Measurements from ENCODE around the gene NEK6. TPM values are rescaled to one million over a fixed set of nuclear protein-coding genes. Genes with fewer than 3 reads are reported as not detected.

NEK6 gene
- total and polyA plus RNA-seq, 2 of the 8 experiments (the other 6 are each of a cell fraction or from before 2014, with no cell fraction given) = 17.7 to 19.7 TPM

DNA sequence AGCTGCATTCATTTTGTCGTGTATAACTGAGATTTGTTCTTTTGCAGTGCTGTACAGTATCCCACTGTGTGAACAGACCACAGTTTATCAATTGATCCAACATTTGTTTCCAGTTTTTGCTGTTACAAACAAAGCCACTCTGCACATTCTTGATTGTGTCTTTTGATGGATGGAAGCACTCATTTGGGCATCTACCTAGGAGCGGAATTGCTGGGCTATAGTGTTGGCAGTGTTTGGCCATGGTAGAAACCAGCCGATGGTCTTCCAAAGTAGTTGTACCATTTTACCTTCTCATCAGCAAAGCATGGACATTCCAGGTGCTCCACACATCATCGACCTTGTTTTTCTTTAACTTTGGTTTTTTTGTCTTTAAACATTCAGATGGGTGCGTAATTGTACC, 79.8 kb downstream of the NEK6 start:
- ChIA-PET POLR2A (ENCODE audit: partially characterized antibody) (interaction anchor here (1.0 kb wide), 1 partner anchor 10 kb away, joined by 3 read pairs; no protein-coding TSS in a partner anchor), CTCF (ENCODE audit: partially characterized antibody) (interaction anchor here (1.1 to 2.8 kb wide), 3 partner anchors 8 to 12 kb away, joined by 3 to 12 read pairs (median 5); no protein-coding TSS in a partner anchor)
- no peak overlapping the region for H4K5ac ChIP-seq (ENCODE audit: insufficient read length, low read depth, low read length)
- no peak overlapping the region for H4K8ac ChIP-seq (ENCODE audit: extremely low read depth, insufficient read depth, low read length)
- no peak overlapping the region for H3K27ac ChIP-seq (ENCODE audit: low read depth, low read length)
- no peak overlapping the region for H3K4ac ChIP-seq (replicated peaks; ENCODE audit: insufficient read length, low read depth, low read length)
- H2BK12ac ChIP-seq (ENCODE audit: low read depth, low read length) = no peak overlapping the region
- H3K4me2 ChIP-seq (ENCODE audit: insufficient read depth in 1 of 2, low read depth in 2 of 2, low read length in 2 of 2) = no peak overlapping the region
- no peak overlapping the region for H2BK5ac ChIP-seq (ENCODE audit: low read depth, low read length)
- H3K79me1 ChIP-seq (ENCODE audit: low read depth, low read length) = no peaks in the 10 kb centered on the region
- H2AFZ ChIP-seq (ENCODE audit: low read length) = no peak overlapping the region
- H4K91ac ChIP-seq (replicated peaks; ENCODE audit: insufficient read length, low read length) = no peak overlapping the region
- H3K27me3 ChIP-seq (replicated peaks in 1 of 4; ENCODE audit: control insufficient read depth in 3 of 4, extremely low read depth in 1 of 4, insufficient read depth in 3 of 4, low read length in 3 of 4) = no peaks in the 10 kb centered on the region
- H3K18ac ChIP-seq (ENCODE audit: extremely low read depth, low read length) = no peak overlapping the region
- H3K4me3 ChIP-seq (ENCODE audit: extremely low read depth in 1 of 4, insufficient read depth in 2 of 4, low read depth in 3 of 4, low read length in 4 of 4) = no peak overlapping the region
- DNase-seq (ENCODE audit: low read depth in 1 of 2, low spot score in 2 of 2) = no peak
- no peak overlapping the region for H3K56ac ChIP-seq (replicated peaks; ENCODE audit: insufficient read length, low read depth, low read length)
- H3K23me2 ChIP-seq (ENCODE audit: low read depth, low read length) = no peaks in the 10 kb centered on the region; the same call in 1 of the 2 replicates
- no peak overlapping the region for H2BK120ac ChIP-seq (replicated peaks; ENCODE audit: low read depth, low read length)
- H2BK15ac ChIP-seq (ENCODE audit: low read length) = no peak overlapping the region
- FAIRE-seq = no peak
- no peaks in the 10 kb centered on the region for H3K36me3 ChIP-seq (ENCODE audit: control insufficient read depth in 2 of 4, insufficient read depth in 4 of 4, low read length in 3 of 4)
- H3K9me3 ChIP-seq (ENCODE audit: insufficient read depth in 2 of 2, low read depth in 1 of 2, low read length in 1 of 2) = no peaks in the 10 kb centered on the region; a peak in 2 of 4 replicates
- no peak overlapping the region for H2AK5ac ChIP-seq (ENCODE audit: low read depth, low read length)
- 91% methylated on average over 5 of the region's 5 CpGs; no CpG with 5 or more reads in 1 of the 2 experiments for WGBS, 2 experiments (ENCODE audit: extremely low coverage in 1 of 2, insufficient coverage in 1 of 2, insufficient read length in 1 of 2, insufficient replicate concordance in 2 of 2, low coverage in 1 of 2, low lambda C conversion rate in 2 of 2, missing lambda C conversion rate in 1 of 2)
- no peak overlapping the region for H3K23ac ChIP-seq (ENCODE audit: insufficient read length)
- peaks cover 0 to 14% (median 6%) of the 10 kb centered on the region in 4 experiments; a peak in 5 of 7 replicates for H3K4me1 ChIP-seq (replicated peaks in 1 of 4; ENCODE audit: control insufficient read depth in 3 of 4, insufficient read depth in 4 of 4, low read length in 3 of 4)
- H3K14ac ChIP-seq (ENCODE audit: insufficient read length) = no peak overlapping the region
- no peak overlapping the region for H2BK20ac ChIP-seq (ENCODE audit: low read length)
- H3K9ac ChIP-seq (replicated peaks in 1 of 4; ENCODE audit: extremely low read depth in 1 of 4, low read depth in 3 of 4, low read length in 3 of 4) = no peak overlapping the region
- no peaks in the 10 kb centered on the region for H3K79me2 ChIP-seq (ENCODE audit: control insufficient read depth in 1 of 2, insufficient read depth in 2 of 2, low read length in 2 of 2)
- peaks cover 2 to 8% of the 10 kb centered on the region in 2 experiments for H4K20me1 ChIP-seq (replicated peaks in 1 of 2; ENCODE audit: control insufficient read depth in 1 of 2, insufficient read depth in 2 of 2, low read length in 2 of 2)
- TF ChIP-seq, protein P1, sequence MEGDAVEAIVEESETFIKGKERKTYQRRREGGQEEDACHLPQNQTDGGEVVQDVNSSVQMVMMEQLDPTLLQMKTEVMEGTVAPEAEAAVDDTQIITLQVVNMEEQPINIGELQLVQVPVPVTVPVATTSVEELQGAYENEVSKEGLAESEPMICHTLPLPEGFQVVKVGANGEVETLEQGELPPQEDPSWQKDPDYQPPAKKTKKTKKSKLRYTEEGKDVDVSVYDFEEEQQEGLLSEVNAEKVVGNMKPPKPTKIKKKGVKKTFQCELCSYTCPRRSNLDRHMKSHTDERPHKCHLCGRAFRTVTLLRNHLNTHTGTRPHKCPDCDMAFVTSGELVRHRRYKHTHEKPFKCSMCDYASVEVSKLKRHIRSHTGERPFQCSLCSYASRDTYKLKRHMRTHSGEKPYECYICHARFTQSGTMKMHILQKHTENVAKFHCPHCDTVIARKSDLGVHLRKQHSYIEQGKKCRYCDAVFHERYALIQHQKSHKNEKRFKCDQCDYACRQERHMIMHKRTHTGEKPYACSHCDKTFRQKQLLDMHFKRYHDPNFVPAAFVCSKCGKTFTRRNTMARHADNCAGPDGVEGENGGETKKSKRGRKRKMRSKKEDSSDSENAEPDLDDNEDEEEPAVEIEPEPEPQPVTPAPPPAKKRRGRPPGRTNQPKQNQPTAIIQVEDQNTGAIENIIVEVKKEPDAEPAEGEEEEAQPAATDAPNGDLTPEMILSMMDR (IDR thresholded peaks at IDR 0.05; ENCODE audit: control extremely low read depth in 1 of 3, insufficient read depth in 1 of 3, low read depth in 1 of 3, low read length in 3 of 3) = no peak
- no peak for TF ChIP-seq CREB1 (IDR thresholded peaks at IDR 0.05)
- TF ChIP-seq EZH2 (IDR thresholded peaks at IDR 0.05; ENCODE audit: low read depth, low read length, severe bottlenecking) = no peak
- no peak for TF ChIP-seq BCL11A (IDR thresholded peaks at IDR 0.05; ENCODE audit: low read depth in 2 of 2, low read length in 2 of 2)
- no peak for TF ChIP-seq KDM1A (IDR thresholded peaks at IDR 0.05; ENCODE audit: borderline replicate concordance, low read length)
- no peak for TF ChIP-seq E2F6 (IDR thresholded peaks at IDR 0.05)
- TF ChIP-seq CTBP2 (IDR thresholded peaks at IDR 0.05; ENCODE audit: borderline replicate concordance, insufficient read depth, insufficient read length, low read length) = no peak
- no peak for TF ChIP-seq SUZ12 (IDR thresholded peaks at IDR 0.05; ENCODE audit: low read length)
- no peak for TF ChIP-seq CHD2 (IDR thresholded peaks at IDR 0.05; ENCODE audit: low read length)
- no peak for TF ChIP-seq GABPA (IDR thresholded peaks at IDR 0.05; ENCODE audit: borderline replicate concordance, insufficient read depth, low read length)

Measured in H1 (cell line).